Measurements from ENCODE around the gene PODXL2. TPM values are rescaled to one million over a fixed set of nuclear protein-coding genes. Genes with fewer than 3 reads are reported as not detected.

PODXL2 gene
- total and polyA plus RNA-seq, 2 of the 8 experiments (the other 6 are each of a cell fraction or from before 2014, with no cell fraction given): 27.6 to 31.6 TPM

DNA sequence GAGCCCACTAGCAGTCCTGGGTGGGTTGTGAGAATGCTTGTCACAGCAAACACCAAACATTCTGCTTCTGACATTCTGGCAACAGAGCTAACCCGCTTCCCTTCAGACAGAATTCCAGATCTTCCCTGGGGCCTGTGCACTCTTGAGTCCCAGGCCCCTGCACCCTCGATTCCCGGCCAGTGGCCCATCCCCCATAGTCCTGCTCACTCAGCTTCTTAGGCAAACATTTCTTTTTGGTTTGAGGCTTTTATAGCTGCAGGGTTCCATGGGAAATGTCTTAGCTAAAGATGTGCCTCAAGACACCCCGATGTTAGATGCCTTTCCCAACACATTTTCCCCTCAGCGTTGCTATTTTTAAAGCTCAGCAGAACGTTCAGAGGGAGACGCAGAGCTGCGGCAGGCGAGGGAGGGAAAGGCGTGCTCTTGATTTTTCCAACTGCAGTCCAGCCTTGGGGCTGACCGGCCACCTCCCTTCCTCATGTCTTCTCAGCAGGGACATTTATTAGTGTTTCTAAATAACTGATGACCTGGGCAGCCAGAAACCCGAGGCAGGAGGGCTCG, 78.9 kb downstream of the PODXL2 start:
- no peaks in the 10 kb centered on the region for H4K20me1 ChIP-seq (replicated peaks in 1 of 2; ENCODE audit: control insufficient read depth in 1 of 2, insufficient read depth in 2 of 2, low read length in 2 of 2)
- no peak overlapping the region for H2BK120ac ChIP-seq (replicated peaks; ENCODE audit: low read depth, low read length)
- H3K27me3 ChIP-seq (replicated peaks in 1 of 4; ENCODE audit: control insufficient read depth in 3 of 4, extremely low read depth in 1 of 4, insufficient read depth in 3 of 4, low read length in 3 of 4): no peaks in the 10 kb centered on the region
- H4K5ac ChIP-seq (ENCODE audit: insufficient read length, low read depth, low read length): no peak overlapping the region
- H2AFZ ChIP-seq (ENCODE audit: low read length): peak overlapping the region; percentile 81; the same call in 1 of the 2 replicates
- no peak overlapping the region for H2AK5ac ChIP-seq (ENCODE audit: low read depth, low read length)
- no peaks in the 10 kb centered on the region for H3K36me3 ChIP-seq (ENCODE audit: control insufficient read depth in 2 of 4, insufficient read depth in 4 of 4, low read length in 3 of 4)
- ChIA-PET CTCF (ENCODE audit: partially characterized antibody) (interaction anchor here (0.8 to 3.4 kb wide), 11 partner anchors 9 to 263 kb away, joined by 3 to 35 read pairs (median 4); no protein-coding TSS in a partner anchor), POLR2A (ENCODE audit: partially characterized antibody) (no interaction called here)
- WGBS, 2 experiments (ENCODE audit: extremely low coverage in 1 of 2, insufficient coverage in 1 of 2, insufficient read length in 1 of 2, insufficient replicate concordance in 2 of 2, low coverage in 1 of 2, low lambda C conversion rate in 2 of 2, missing lambda C conversion rate in 1 of 2): 67% methylated on average over 13 of the region's 13 CpGs; no CpG with 5 or more reads in 1 of the 2 experiments
- H3K9me3 ChIP-seq (ENCODE audit: insufficient read depth in 2 of 2, low read depth in 1 of 2, low read length in 1 of 2): no peaks in the 10 kb centered on the region
- H2BK20ac ChIP-seq (ENCODE audit: low read length): no peak overlapping the region
- no peak overlapping the region for H3K4ac ChIP-seq (replicated peaks; ENCODE audit: insufficient read length, low read depth, low read length)
- no peak for FAIRE-seq
- no peak overlapping the region for H4K91ac ChIP-seq (replicated peaks; ENCODE audit: insufficient read length, low read length)
- H3K9ac ChIP-seq (replicated peaks in 1 of 4; ENCODE audit: extremely low read depth in 1 of 4, low read depth in 3 of 4, low read length in 3 of 4): no peak overlapping the region
- no peak for DNase-seq (ENCODE audit: low read depth in 1 of 2, low spot score in 2 of 2)
- no peaks in the 10 kb centered on the region for H3K79me2 ChIP-seq (ENCODE audit: control insufficient read depth in 1 of 2, insufficient read depth in 2 of 2, low read length in 2 of 2)
- H3K27ac ChIP-seq (ENCODE audit: low read depth, low read length): no peak overlapping the region
- H2BK12ac ChIP-seq (ENCODE audit: low read depth, low read length): no peak overlapping the region
- no peak overlapping the region for H4K8ac ChIP-seq (ENCODE audit: extremely low read depth, insufficient read depth, low read length)
- no peaks in the 10 kb centered on the region; the same call in 1 of the 2 replicates for H3K79me1 ChIP-seq (ENCODE audit: low read depth, low read length)
- H2BK5ac ChIP-seq (ENCODE audit: low read depth, low read length): no peak overlapping the region
- no peak overlapping the region for H3K4me3 ChIP-seq (ENCODE audit: extremely low read depth in 1 of 4, insufficient read depth in 2 of 4, low read depth in 3 of 4, low read length in 4 of 4)
- H3K14ac ChIP-seq (ENCODE audit: insufficient read length): no peak overlapping the region
- peaks cover 0 to 8% (median 0%) of the 10 kb centered on the region in 4 experiments; a peak in 3 of 7 replicates for H3K4me1 ChIP-seq (replicated peaks in 1 of 4; ENCODE audit: control insufficient read depth in 3 of 4, insufficient read depth in 4 of 4, low read length in 3 of 4)
- H3K4me2 ChIP-seq (ENCODE audit: insufficient read depth in 1 of 2, low read depth in 2 of 2, low read length in 2 of 2): no peak overlapping the region
- H2BK15ac ChIP-seq (ENCODE audit: low read length): no peak overlapping the region
- no peaks in the 10 kb centered on the region for H3K23me2 ChIP-seq (ENCODE audit: low read depth, low read length)
- H3K56ac ChIP-seq (replicated peaks; ENCODE audit: insufficient read length, low read depth, low read length): no peak overlapping the region
- no peak overlapping the region for H3K23ac ChIP-seq (ENCODE audit: insufficient read length)
- no peak overlapping the region for H3K18ac ChIP-seq (ENCODE audit: extremely low read depth, low read length)
- no peak for TF ChIP-seq KDM4A (IDR thresholded peaks at IDR 0.05; ENCODE audit: low read depth, low read length, severe bottlenecking)
- TF ChIP-seq SIX5 (IDR thresholded peaks at IDR 0.05; ENCODE audit: low read depth, low read length): no peak
- TF ChIP-seq SIN3A (conservative IDR thresholded peaks at IDR 0.05 in 1 of 2, IDR thresholded peaks at IDR 0.05 in 1 of 2; ENCODE audit: low read depth in 1 of 2, low read length in 2 of 2): no peak
- no peak for TF ChIP-seq HDAC6 (IDR thresholded peaks at IDR 0.05; ENCODE audit: low read depth, low read length)
- no peak for TF ChIP-seq RAD21 (IDR thresholded peaks at IDR 0.05 in 1 of 2, conservative IDR thresholded peaks at IDR 0.05 in 1 of 2; ENCODE audit: low read depth in 2 of 2, low read length in 2 of 2)
- TF ChIP-seq JUND (IDR thresholded peaks at IDR 0.05; ENCODE audit: low read length): no peak

Data from H1 (cell line).